D721Med (cell line): ENCODE measurements around the gene DGKA.
"Not testable (repeated sequence)": the region's sequence is repeated elsewhere in the genome, so short reads cannot be mapped to it uniquely, and the experiment has no call there.

Experiments used
- DNase-seq: peaks from one replicate; pipeline ENCODE4 v3.0.0; 2011; ENCODE audit warnings: low spot score; ENCODE audit not compliant: insufficient read length
- FAIRE-seq: peaks from 2 replicates; lab custom pipeline; 2011; peaks lifted over from hg19 to GRCh38; lab: Jason Lieb, UNC
- TF ChIP-seq, protein P1 (sequence below): IDR thresholded peaks from 2 replicates; pipeline ENCODE4 v1.5.1; 2012; ENCODE audit warnings: mild to moderate bottlenecking, control low read depth; ENCODE audit not compliant: insufficient read depth; ENCODE audit errors: missing control alignments

Gene DGKA

GRCh38 chr12:55908726-55909512, 22.0 kb upstream of the DGKA start:
- TF ChIP-seq, protein P1, sequence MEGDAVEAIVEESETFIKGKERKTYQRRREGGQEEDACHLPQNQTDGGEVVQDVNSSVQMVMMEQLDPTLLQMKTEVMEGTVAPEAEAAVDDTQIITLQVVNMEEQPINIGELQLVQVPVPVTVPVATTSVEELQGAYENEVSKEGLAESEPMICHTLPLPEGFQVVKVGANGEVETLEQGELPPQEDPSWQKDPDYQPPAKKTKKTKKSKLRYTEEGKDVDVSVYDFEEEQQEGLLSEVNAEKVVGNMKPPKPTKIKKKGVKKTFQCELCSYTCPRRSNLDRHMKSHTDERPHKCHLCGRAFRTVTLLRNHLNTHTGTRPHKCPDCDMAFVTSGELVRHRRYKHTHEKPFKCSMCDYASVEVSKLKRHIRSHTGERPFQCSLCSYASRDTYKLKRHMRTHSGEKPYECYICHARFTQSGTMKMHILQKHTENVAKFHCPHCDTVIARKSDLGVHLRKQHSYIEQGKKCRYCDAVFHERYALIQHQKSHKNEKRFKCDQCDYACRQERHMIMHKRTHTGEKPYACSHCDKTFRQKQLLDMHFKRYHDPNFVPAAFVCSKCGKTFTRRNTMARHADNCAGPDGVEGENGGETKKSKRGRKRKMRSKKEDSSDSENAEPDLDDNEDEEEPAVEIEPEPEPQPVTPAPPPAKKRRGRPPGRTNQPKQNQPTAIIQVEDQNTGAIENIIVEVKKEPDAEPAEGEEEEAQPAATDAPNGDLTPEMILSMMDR = no peak
- no peak for FAIRE-seq

GRCh38 chr12:55909513-55909884, 21.5 kb upstream of the DGKA start:
- FAIRE-seq (no peak), DNase-seq (no peak)
- TF ChIP-seq, protein P1 = no peak

More at GRCh38 chr12:55908726-55909512, 22.0 kb upstream of the DGKA start:
- DNase-seq = no peak

DNA sequence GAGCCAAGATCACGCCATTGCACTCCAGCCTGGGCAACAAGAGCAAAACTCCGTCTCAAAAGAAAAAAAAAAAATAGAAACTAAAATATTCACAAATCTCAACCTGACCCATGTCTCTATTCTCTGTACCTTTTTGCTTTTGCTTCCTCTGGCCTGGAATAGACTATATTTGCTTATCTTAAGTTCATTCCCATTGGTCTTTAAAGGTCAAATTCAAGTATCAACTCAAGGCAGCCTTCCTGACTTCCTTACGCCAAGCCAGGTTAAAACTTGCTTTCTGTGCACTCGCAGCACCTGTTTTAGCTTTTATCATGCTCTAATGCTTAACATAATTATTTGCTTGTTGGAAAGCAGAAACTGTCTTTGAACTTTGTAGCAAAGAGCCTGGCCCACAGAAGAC, 18.1 kb upstream of the DGKA start:
- DNase-seq = no peak
- TF ChIP-seq, protein P1 = no peak
- no peak for FAIRE-seq

- FAIRE-seq = no peak
- TF ChIP-seq, protein P1 = no peak
- no peak for DNase-seq
Measured at GRCh38 chr12:55915482-55915859, 15.5 kb upstream of the DGKA start.

DNA sequence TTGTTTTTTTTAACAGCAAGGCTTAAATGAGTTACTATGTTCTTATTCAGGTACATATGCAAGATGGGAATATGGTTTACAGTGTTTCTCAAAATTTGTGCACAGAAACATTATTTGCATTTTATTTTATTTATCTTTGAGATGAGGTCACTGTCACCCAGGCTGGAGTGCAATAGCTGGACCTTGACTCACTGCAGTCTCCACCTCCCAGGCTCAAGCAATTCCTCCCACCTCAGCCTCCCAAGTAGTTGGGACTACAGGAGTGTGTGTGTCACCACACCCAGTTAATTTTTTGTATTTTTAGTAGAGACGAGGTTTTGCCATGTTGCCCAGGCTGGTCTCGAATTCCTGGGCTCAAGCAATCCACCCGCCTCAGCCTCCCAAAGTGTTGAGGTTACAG, 11.9 kb upstream of the DGKA start:
- not testable (repeated sequence) for FAIRE-seq, DNase-seq

DNA sequence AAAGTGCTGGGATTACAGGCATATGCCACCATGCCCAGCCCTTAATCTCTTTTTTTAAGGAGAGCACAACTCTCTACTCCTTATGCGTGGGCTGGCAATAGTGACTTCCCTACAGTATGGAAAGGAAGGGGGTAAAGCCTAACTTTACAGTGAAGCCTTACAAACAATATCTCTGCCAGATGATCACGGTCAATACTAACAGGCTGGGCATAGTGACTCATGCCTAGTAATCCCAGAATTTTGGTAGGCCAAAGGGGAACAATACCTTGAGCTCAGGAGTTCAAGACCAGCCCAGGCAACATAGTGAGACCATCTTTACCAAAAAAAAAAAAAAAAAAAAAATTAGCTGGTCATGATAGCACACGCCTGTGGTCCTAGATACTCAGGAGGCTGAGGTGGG, 8.8 kb upstream of the DGKA start:
- TF ChIP-seq, protein P1 = no peak
- DNase-seq (no peak), FAIRE-seq (no peak)

DNA sequence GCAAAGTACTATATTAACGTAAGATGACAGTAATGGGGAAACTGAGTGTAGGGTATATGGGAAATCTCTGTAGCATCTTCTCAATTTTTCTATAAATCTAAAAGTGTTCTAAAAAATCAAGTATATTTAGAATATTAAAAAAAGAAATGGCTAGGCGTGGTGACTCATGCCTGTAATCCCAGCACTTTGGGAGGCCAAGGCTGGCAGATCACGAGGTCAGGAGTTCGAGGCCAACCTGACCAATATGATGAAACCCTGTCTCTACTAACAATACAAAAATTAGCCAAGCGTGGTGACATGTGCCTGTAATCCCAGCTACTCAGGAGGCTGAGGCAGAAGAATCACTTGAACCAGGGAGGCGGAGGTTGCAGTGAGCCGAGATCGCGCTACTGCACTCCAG, 7.3 kb upstream of the DGKA start:
- FAIRE-seq, DNase-seq: not testable (repeated sequence)

DNA sequence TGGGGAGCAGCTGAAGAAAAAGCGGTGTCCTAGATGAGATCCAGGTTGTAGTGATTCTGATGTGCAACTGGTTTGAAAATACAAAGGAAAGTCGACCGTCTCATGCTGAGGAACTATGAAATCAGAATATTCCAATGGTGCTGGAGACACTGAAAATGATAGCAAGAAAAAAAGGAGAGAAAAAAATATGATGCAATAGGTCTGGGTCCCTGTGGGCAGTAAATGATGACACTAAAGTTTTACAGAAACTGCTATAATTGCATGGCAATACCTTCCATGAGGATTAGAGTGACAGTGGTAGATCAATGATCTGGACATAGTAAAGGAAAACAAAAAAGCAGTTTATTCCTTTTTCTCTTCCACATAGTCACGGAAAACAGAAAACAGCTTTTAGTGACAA, 5.6 kb upstream of the DGKA start:
- FAIRE-seq (no peak), DNase-seq (no peak)
- TF ChIP-seq, protein P1 = no peak
